Measurements from ENCODE around the gene VARS2. TPM values are rescaled to one million over a fixed set of nuclear protein-coding genes. Genes with fewer than 3 reads are reported as not detected.

VARS2 gene
- total RNA-seq, 1 donor from 2014 or later = 79.4 TPM

DNA sequence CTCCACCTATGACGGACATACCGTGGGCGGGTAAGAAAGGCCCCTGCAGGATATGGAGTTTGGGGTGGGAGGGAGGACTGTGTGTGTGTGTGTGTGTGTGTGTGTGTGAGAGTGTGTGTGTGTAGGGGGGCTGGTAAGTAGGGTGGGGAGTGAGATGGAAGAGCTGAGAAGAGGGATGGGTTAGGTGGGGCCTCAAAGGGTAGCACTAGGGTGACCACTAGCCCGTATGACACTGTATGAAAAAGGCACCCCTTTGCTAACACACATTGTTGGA, 22.7 kb upstream of the VARS2 start:
- TF ChIP-seq, protein P1, sequence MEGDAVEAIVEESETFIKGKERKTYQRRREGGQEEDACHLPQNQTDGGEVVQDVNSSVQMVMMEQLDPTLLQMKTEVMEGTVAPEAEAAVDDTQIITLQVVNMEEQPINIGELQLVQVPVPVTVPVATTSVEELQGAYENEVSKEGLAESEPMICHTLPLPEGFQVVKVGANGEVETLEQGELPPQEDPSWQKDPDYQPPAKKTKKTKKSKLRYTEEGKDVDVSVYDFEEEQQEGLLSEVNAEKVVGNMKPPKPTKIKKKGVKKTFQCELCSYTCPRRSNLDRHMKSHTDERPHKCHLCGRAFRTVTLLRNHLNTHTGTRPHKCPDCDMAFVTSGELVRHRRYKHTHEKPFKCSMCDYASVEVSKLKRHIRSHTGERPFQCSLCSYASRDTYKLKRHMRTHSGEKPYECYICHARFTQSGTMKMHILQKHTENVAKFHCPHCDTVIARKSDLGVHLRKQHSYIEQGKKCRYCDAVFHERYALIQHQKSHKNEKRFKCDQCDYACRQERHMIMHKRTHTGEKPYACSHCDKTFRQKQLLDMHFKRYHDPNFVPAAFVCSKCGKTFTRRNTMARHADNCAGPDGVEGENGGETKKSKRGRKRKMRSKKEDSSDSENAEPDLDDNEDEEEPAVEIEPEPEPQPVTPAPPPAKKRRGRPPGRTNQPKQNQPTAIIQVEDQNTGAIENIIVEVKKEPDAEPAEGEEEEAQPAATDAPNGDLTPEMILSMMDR (conservative IDR thresholded peaks at IDR 0.05) = no peak
- no peak overlapping the region for H3K27ac Mint-ChIP-seq
- peaks cover 30% of the 10 kb centered on the region for H3K4me1 Mint-ChIP-seq (ENCODE audit: unreplicated experiment)
- H3K9me3 Mint-ChIP-seq = no peaks in the 10 kb centered on the region
- H3K4me3 Mint-ChIP-seq = no peak overlapping the region
- peaks cover 25% of the 10 kb centered on the region for H3K36me3 Mint-ChIP-seq
- no peaks in the 10 kb centered on the region for H3K27me3 Mint-ChIP-seq
- DNase-seq (ENCODE audit: extremely low spot score, unreplicated experiment) = no peak

DNA sequence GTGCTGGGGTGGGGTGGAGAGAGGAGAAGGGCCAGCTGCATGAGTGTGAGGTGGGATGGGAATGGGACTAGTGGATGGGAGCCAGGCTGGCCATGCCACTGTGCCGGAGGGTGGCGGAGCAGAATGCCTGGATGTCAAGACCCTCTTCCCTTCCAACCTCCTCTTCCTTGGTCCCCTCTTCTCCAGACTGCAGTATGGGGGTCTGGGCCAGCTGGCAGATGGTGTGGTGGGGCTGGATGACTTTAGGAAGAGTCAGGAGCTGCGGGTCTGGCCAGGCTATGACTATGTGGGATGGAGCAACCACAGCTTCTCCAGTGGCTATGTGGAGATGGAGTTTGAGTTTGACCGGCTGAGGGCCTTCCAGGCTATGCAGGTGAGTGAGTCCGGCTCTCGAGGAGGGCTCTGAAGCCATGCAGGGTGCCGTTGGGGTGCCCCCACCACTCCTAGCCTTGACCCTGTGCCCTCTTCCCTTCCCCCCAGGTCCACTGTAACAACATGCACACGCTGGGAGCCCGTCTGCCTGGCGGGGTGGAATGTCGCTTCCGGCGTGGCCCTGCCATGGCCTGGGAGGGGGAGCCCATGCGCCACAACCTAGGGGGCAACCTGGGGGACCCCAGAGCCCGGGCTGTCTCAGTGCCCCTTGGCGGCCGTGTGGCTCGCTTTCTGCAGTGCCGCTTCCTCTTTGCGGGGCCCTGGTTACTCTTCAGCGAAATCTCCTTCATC, 22.1 kb upstream of the VARS2 start:
- Mint-ChIP-seq H3K4me1 (ENCODE audit: unreplicated experiment) (peaks cover 24% of the 10 kb centered on the region), H3K9me3 (no peaks in the 10 kb centered on the region), H3K27me3 (no peaks in the 10 kb centered on the region), H3K4me3 (no peak overlapping the region), H3K36me3 (peaks cover 25% of the 10 kb centered on the region), H3K27ac (no peak overlapping the region)
- TF ChIP-seq, protein P1 (conservative IDR thresholded peaks at IDR 0.05) = no peak
- DNase-seq (ENCODE audit: extremely low spot score, unreplicated experiment) = no peak

DNA sequence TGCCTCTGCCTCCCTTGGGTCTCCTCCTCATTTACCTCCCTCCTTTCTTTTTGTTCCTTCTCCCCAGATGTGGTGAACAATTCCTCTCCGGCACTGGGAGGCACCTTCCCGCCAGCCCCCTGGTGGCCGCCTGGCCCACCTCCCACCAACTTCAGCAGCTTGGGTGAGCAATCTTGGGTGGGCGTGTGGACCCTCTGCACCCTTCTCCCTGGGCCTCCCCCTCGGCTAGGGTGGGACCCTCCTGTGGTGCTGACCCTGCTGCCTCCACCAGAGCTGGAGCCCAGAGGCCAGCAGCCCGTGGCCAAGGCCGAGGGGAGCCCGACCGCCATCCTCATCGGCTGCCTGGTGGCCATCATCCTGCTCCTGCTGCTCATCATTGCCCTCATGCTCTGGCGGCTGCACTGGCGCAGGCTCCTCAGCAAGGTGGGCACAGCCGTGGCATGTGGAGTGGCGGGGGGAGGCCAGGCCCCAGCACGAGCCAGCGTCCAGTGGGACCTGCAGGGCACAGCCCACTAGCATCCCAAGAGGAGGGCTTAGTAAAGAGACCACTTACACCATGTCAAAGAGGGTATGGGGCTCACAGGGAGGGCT, 20.9 kb upstream of the VARS2 start:
- DNase-seq (ENCODE audit: extremely low spot score, unreplicated experiment) = no peak
- peak overlapping the region; percentile 34 for H3K27ac Mint-ChIP-seq
- TF ChIP-seq, protein P1 (conservative IDR thresholded peaks at IDR 0.05) = peak; percentile 61
- no peaks in the 10 kb centered on the region for H3K27me3 Mint-ChIP-seq
- H3K4me1 Mint-ChIP-seq (ENCODE audit: unreplicated experiment) = peaks cover 20% of the 10 kb centered on the region
- no peaks in the 10 kb centered on the region for H3K9me3 Mint-ChIP-seq
- no peak overlapping the region for H3K4me3 Mint-ChIP-seq
- H3K36me3 Mint-ChIP-seq = peaks cover 25% of the 10 kb centered on the region

DNA sequence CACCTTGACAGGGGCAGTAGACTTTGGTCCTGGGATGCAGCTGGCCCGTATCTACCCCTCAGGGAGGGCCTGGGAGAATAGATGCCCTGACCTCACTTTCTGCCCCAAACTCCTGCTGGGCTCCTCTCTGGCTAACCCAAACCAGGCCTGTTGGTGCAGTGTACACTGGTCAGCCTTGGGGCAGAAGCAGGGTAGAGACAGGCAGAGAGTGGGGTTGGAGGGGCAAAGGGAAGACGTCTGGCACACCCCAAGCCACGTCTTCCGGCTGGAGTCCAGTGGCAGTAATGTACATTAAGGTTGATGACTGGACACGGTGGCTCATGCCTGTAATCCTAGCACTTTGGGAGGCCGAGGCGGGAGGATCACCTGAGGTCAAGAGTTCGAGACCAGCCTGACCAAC, 20.4 kb upstream of the VARS2 start:
- DNase-seq (ENCODE audit: extremely low spot score, unreplicated experiment) = no peak
- TF ChIP-seq, protein P1 (conservative IDR thresholded peaks at IDR 0.05) = no peak
- no peaks in the 10 kb centered on the region for H3K9me3 Mint-ChIP-seq
- no peaks in the 10 kb centered on the region for H3K27me3 Mint-ChIP-seq
- no peak overlapping the region for H3K27ac Mint-ChIP-seq
- no peak overlapping the region for H3K4me3 Mint-ChIP-seq
- peaks cover 16% of the 10 kb centered on the region for H3K4me1 Mint-ChIP-seq (ENCODE audit: unreplicated experiment)
- peaks cover 25% of the 10 kb centered on the region for H3K36me3 Mint-ChIP-seq

DNA sequence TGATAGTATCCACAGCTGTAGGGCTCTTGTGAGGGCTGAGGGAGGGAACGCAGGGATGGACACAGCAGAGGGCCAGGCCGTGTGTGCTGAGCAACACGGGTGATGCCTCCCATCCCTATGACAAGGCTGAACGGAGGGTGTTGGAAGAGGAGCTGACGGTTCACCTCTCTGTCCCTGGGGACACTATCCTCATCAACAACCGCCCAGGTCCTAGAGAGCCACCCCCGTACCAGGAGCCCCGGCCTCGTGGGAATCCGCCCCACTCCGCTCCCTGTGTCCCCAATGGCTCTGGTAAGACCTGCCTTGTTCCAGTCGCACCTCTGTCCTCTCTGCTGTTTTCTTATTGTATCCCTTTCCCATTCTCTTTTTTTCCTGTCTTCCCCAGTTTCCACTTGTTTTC, 19.7 kb upstream of the VARS2 start:
- H3K4me1 Mint-ChIP-seq (ENCODE audit: unreplicated experiment) = peaks cover 16% of the 10 kb centered on the region
- no peaks in the 10 kb centered on the region for H3K27me3 Mint-ChIP-seq
- no peak overlapping the region for H3K27ac Mint-ChIP-seq
- peaks cover 25% of the 10 kb centered on the region for H3K36me3 Mint-ChIP-seq
- TF ChIP-seq, protein P1 (conservative IDR thresholded peaks at IDR 0.05) = no peak
- no peak overlapping the region for H3K4me3 Mint-ChIP-seq
- no peaks in the 10 kb centered on the region for H3K9me3 Mint-ChIP-seq
- DNase-seq (ENCODE audit: extremely low spot score, unreplicated experiment) = no peak
